Astrocyte (in vitro differentiated cells and primary cell): ENCODE measurements around the gene ROMO1. TPM values are rescaled to one million over a fixed set of nuclear protein-coding genes. Genes with fewer than 3 reads are reported as not detected.
A peak's percentile ranks its signal among the peaks of the same experiment; 100 is the strongest.

Source experiments
- DNase-seq: peaks from one replicate; pipeline ENCODE4 v3.0.0-alpha.2; 2010; ENCODE audit warnings: low read depth
- FAIRE-seq: peaks from 2 replicates; lab custom pipeline; 2011; peaks lifted over from hg19 to GRCh38; lab: Jason Lieb, UNC
- H2AFZ ChIP-seq: 2 replicates; pipeline ENCODE4 v1.6.0; 2012; ENCODE audit warnings: low read depth, low read length, inconsistent platforms
- H3K27ac ChIP-seq: 2 replicates; pipeline ENCODE4 v1.5.1; 2011; ENCODE audit warnings: low read depth, low read length, inconsistent platforms
- H3K27me3 ChIP-seq: 2 replicates; pipeline ENCODE4 v1.6.0; 2011; ENCODE audit warnings: low read length, inconsistent platforms; ENCODE audit not compliant: insufficient read depth
- H3K36me3 ChIP-seq: 2 replicates; pipeline ENCODE4 v1.5.1; 2011; ENCODE audit warnings: low read length, inconsistent platforms; ENCODE audit not compliant: insufficient read depth
- H3K4me1 ChIP-seq: 2 replicates; pipeline ENCODE4 v1.5.1; 2011; ENCODE audit warnings: low read length, inconsistent platforms; ENCODE audit not compliant: insufficient read depth
- H3K4me2 ChIP-seq: 2 replicates; pipeline ENCODE4 v1.6.0; 2012; ENCODE audit warnings: low read length, inconsistent platforms
- H3K4me3 ChIP-seq: 2 replicates; pipeline ENCODE4 v1.5.1; 2011; ENCODE audit warnings: low read depth, mild to moderate bottlenecking, low read length, inconsistent platforms; ENCODE audit not compliant: insufficient read depth
- H3K79me2 ChIP-seq: 2 replicates; pipeline ENCODE4 v1.6.0; 2012; ENCODE audit warnings: mild to moderate bottlenecking, low read length, inconsistent platforms; ENCODE audit not compliant: insufficient read depth
- H3K9ac ChIP-seq: 2 replicates; pipeline ENCODE4 v1.6.0; 2012; ENCODE audit warnings: mild to moderate bottlenecking, low read length, inconsistent platforms
- H3K9me3 ChIP-seq: 2 replicates; pipeline ENCODE4 v1.5.1; 2012; ENCODE audit warnings: low read depth, mild to moderate bottlenecking, low read length, inconsistent platforms; ENCODE audit not compliant: insufficient read depth
- H4K20me1 ChIP-seq: 2 replicates; pipeline ENCODE4 v1.6.0; 2012; ENCODE audit warnings: low read length, inconsistent platforms; ENCODE audit not compliant: insufficient read depth
- H3K27ac Mint-ChIP-seq: one replicate; pipeline ENCODE4 v1.8.0; 2021; ENCODE audit warnings: mild to moderate bottlenecking, mixed read lengths; ENCODE audit not compliant: unreplicated experiment
- H3K27me3 Mint-ChIP-seq: one replicate; pipeline ENCODE4 v1.8.0; 2021; ENCODE audit warnings: low read depth, mixed read lengths; ENCODE audit not compliant: unreplicated experiment
- H3K36me3 Mint-ChIP-seq: one replicate; pipeline ENCODE4 v1.8.0; 2021; ENCODE audit warnings: low read depth, mixed read lengths; ENCODE audit not compliant: unreplicated experiment
- H3K4me1 Mint-ChIP-seq: one replicate; pipeline ENCODE4 v1.8.0; 2021; ENCODE audit warnings: low read depth, mixed read lengths; ENCODE audit not compliant: unreplicated experiment
- H3K4me3 Mint-ChIP-seq: one replicate; pipeline ENCODE4 v1.8.0; 2021; ENCODE audit warnings: mild to moderate bottlenecking, moderate library complexity, mixed read lengths; ENCODE audit not compliant: unreplicated experiment
- H3K9me3 Mint-ChIP-seq: one replicate; pipeline ENCODE4 v1.8.0; 2021; ENCODE audit warnings: mild to moderate bottlenecking, mixed read lengths; ENCODE audit not compliant: unreplicated experiment
- EZH2 ChIP-seq: IDR thresholded peaks from 2 replicates; pipeline ENCODE4 v1.6.1; 2012; ENCODE audit warnings: mild to moderate bottlenecking, low read length, inconsistent platforms; ENCODE audit not compliant: insufficient read depth
- total RNA-seq: library from RNA; stranded (reverse); gene quantifications from 2 replicates; pipeline ENCODE4 v1.2.1, GENCODE V29; 2021
- TF ChIP-seq, protein P1 (sequence below): IDR thresholded peaks from 2 replicates; pipeline ENCODE4 v1.5.1; 2011; ENCODE audit warnings: low read depth, mild to moderate bottlenecking, inconsistent platforms, low read length, moderate library complexity; ENCODE audit not compliant: insufficient read depth

The ROMO1 gene
- total RNA-seq, 1 donor from 2014 or later = 201 TPM

- peaks cover 34% of the 10 kb centered on the region for H3K4me1 Mint-ChIP-seq
- Histone ChIP-seq H3K4me3 (no peak overlapping the region), H3K79me2 (peaks cover 100% of the 10 kb centered on the region), H2AFZ (no peak overlapping the region), H3K36me3 (peaks cover 83% of the 10 kb centered on the region), H3K9ac (no peak overlapping the region), H3K27me3 (no peaks in the 10 kb centered on the region), H3K4me1 (peaks cover 16% of the 10 kb centered on the region), H3K9me3 (no peaks in the 10 kb centered on the region), H4K20me1 (peaks cover 100% of the 10 kb centered on the region), H3K4me2 (peak overlapping the region; percentile 30), H3K27ac (no peak overlapping the region)
- no peak for TF ChIP-seq EZH2
- TF ChIP-seq, protein P1, sequence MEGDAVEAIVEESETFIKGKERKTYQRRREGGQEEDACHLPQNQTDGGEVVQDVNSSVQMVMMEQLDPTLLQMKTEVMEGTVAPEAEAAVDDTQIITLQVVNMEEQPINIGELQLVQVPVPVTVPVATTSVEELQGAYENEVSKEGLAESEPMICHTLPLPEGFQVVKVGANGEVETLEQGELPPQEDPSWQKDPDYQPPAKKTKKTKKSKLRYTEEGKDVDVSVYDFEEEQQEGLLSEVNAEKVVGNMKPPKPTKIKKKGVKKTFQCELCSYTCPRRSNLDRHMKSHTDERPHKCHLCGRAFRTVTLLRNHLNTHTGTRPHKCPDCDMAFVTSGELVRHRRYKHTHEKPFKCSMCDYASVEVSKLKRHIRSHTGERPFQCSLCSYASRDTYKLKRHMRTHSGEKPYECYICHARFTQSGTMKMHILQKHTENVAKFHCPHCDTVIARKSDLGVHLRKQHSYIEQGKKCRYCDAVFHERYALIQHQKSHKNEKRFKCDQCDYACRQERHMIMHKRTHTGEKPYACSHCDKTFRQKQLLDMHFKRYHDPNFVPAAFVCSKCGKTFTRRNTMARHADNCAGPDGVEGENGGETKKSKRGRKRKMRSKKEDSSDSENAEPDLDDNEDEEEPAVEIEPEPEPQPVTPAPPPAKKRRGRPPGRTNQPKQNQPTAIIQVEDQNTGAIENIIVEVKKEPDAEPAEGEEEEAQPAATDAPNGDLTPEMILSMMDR = no peak
- H3K27ac Mint-ChIP-seq = no peak overlapping the region
- H3K36me3 Mint-ChIP-seq = peaks cover 26% of the 10 kb centered on the region
- no peak for DNase-seq
- H3K4me3 Mint-ChIP-seq = peak overlapping the region; percentile 8
- no peaks in the 10 kb centered on the region for H3K27me3 Mint-ChIP-seq
- H3K9me3 Mint-ChIP-seq = no peaks in the 10 kb centered on the region
- no peak for FAIRE-seq
Observed at GRCh38 chr20:35734374-35734773, 35.2 kb downstream of the ROMO1 start.

DNA sequence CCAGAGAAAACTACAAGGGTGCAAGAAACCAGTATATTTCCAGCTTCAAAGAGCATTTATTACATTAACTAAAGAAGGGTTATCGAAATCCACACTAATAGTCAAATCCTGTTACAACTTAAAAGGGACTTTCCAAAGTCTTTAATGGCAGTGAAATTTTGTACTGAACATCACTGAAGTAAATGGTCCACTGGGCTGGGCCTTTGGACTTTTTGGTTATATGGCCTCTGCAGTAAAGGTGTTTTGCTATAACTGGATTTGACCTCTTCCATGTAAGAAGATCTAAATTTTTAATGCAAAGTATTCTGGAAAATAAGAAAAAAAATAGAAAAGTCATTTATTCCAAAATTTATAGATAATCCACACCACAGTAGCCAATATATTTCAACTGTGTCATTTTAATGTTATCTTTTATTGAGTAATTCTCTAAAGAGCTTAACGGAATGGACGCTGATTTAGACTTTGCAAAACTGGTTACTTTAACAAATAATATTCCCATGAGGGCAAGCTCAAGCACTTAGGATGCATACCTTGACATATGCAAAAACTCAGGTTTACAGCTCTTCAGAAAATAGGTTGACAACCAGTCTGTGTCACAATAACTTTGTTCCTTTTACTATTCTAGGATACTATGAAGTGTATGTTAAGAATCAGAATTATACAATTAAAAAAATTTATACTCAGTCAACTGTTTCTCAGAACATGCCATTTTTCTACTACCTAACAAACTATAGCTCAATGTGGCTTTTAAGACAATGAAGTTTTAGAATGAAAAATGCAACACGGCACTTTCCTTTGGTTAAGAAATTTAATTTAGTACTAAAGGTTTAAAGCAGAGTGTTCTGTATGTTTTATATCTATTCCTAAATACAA, 35.8 kb downstream of the ROMO1 start:
- peaks cover 100% of the 10 kb centered on the region for H3K79me2 ChIP-seq
- peaks cover 100% of the 10 kb centered on the region for H4K20me1 ChIP-seq
- H3K4me1 Mint-ChIP-seq = peaks cover 34% of the 10 kb centered on the region

More for the DNA sequence above, 35.8 kb downstream of the ROMO1 start:
- Histone ChIP-seq H3K36me3 (peaks cover 83% of the 10 kb centered on the region), H3K4me1 (peaks cover 18% of the 10 kb centered on the region), H3K9me3 (no peaks in the 10 kb centered on the region), H3K4me3 (no peak overlapping the region), H2AFZ (no peak overlapping the region), H3K9ac (no peak overlapping the region), H3K4me2 (peak overlapping the region; percentile 30), H3K27ac (no peak overlapping the region), H3K27me3 (no peaks in the 10 kb centered on the region)
- FAIRE-seq = no peak
- Mint-ChIP-seq H3K9me3 (no peaks in the 10 kb centered on the region), H3K36me3 (peaks cover 26% of the 10 kb centered on the region), H3K27me3 (no peaks in the 10 kb centered on the region), H3K4me3 (peak overlapping the region; percentile 8), H3K27ac (peak overlapping the region; percentile 18)
- DNase-seq = no peak
- TF ChIP-seq, protein P1 = no peak
- no peak for TF ChIP-seq EZH2
